ENCODE measurements around the gene CDYL.

CDYL gene

GRCh38 chr6:4780360-4780812 lies 4.2 kb downstream of the CDYL start:
- no peaks in the 10 kb centered on the region for H3K9me3 ChIP-seq (ENCODE audit: control insufficient read depth, low read length)
- H3K79me2 ChIP-seq = peaks cover 33% of the 10 kb centered on the region
- TF ChIP-seq CTCF (IDR thresholded peaks at IDR 0.05) = no peak
- H3K27ac ChIP-seq = no peak overlapping the region
- H3K9ac ChIP-seq = no peak overlapping the region
- no peak overlapping the region for H3K4me3 ChIP-seq (ENCODE audit: low read depth, low read length)
- H3K36me3 ChIP-seq (ENCODE audit: control insufficient read depth, insufficient read depth, low read length) = no peaks in the 10 kb centered on the region
- H2AFZ ChIP-seq = no peak overlapping the region
- peaks cover 7% of the 10 kb centered on the region for H3K4me1 ChIP-seq
- no peaks in the 10 kb centered on the region for H3K27me3 ChIP-seq (ENCODE audit: control insufficient read depth, insufficient read depth, low read length)
- H3K4me2 ChIP-seq (ENCODE audit: low read length) = no peak overlapping the region

- no peak overlapping the region for H3K4me3 ChIP-seq (ENCODE audit: low read depth, low read length)
- H3K27ac ChIP-seq = no peak overlapping the region
- TF ChIP-seq CTCF (IDR thresholded peaks at IDR 0.05) = no peak
- H3K9me3 ChIP-seq (ENCODE audit: control insufficient read depth, low read length) = no peaks in the 10 kb centered on the region
- peaks cover 43% of the 10 kb centered on the region for H3K79me2 ChIP-seq
- no peak overlapping the region for H3K9ac ChIP-seq
- H3K36me3 ChIP-seq (ENCODE audit: control insufficient read depth, insufficient read depth, low read length) = no peaks in the 10 kb centered on the region
- peaks cover 12% of the 10 kb centered on the region for H3K4me1 ChIP-seq
- H3K4me2 ChIP-seq (ENCODE audit: low read length) = no peak overlapping the region
- H2AFZ ChIP-seq = no peak overlapping the region
- no peaks in the 10 kb centered on the region for H3K27me3 ChIP-seq (ENCODE audit: control insufficient read depth, insufficient read depth, low read length)
Observed at GRCh38 chr6:4781426-4781825, 5.2 kb downstream of the CDYL start.

DNA sequence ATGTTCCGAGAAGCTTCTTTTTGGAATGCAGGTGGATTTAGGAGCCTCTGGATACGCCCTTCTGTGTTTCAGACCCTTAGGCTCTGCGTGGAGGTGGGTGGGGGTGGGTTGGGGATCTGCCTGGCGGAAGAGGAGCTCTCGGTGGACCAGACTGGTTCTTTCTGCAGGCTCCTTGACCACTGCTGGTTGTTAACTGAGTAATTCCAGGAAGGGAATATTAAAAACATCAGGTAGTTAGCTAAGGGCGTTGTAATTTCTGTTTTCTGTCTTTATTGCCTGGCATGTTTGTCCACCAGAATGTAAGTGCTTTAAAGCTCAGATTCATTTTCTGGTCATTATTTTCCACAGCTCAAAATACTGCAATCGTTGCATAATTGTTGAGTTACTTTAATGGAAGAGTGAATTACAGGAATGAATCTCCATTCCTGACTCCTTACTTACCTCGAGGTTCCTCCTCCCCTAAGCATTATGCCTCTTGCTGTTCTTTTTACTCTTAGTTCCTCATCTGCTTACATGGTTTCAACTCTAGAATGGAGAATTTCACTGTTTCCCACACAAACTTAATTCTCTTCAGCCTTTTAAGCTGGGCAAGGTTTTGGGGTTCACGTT lies 5.9 kb downstream of the CDYL start:
- Histone ChIP-seq H3K27me3 (ENCODE audit: control insufficient read depth, insufficient read depth, low read length) (no peaks in the 10 kb centered on the region), H3K4me2 (ENCODE audit: low read length) (no peak overlapping the region), H3K79me2 (peaks cover 49% of the 10 kb centered on the region), H2AFZ (no peak overlapping the region), H3K9ac (no peak overlapping the region), H3K36me3 (ENCODE audit: control insufficient read depth, insufficient read depth, low read length) (no peaks in the 10 kb centered on the region), H3K4me3 (ENCODE audit: low read depth, low read length) (no peak overlapping the region), H3K4me1 (peaks cover 12% of the 10 kb centered on the region), H3K9me3 (ENCODE audit: control insufficient read depth, low read length) (no peaks in the 10 kb centered on the region), H3K27ac (no peak overlapping the region)
- no peak for TF ChIP-seq CTCF (IDR thresholded peaks at IDR 0.05)

GRCh38 chr6:4786996-4787395 lies 10.8 kb downstream of the CDYL start:
- no peaks in the 10 kb centered on the region for H3K36me3 ChIP-seq (ENCODE audit: control insufficient read depth, insufficient read depth, low read length)
- H2AFZ ChIP-seq = no peak overlapping the region
- H3K27me3 ChIP-seq (ENCODE audit: control insufficient read depth, insufficient read depth, low read length) = no peaks in the 10 kb centered on the region
- H3K9ac ChIP-seq = no peak overlapping the region
- H3K4me1 ChIP-seq = peaks cover 5% of the 10 kb centered on the region
- no peak overlapping the region for H3K4me2 ChIP-seq (ENCODE audit: low read length)
- no peak for TF ChIP-seq CTCF (IDR thresholded peaks at IDR 0.05)
- no peak overlapping the region for H3K27ac ChIP-seq
- peaks cover 67% of the 10 kb centered on the region for H3K79me2 ChIP-seq
- H3K9me3 ChIP-seq (ENCODE audit: control insufficient read depth, low read length) = no peaks in the 10 kb centered on the region
- H3K4me3 ChIP-seq (ENCODE audit: low read depth, low read length) = no peak overlapping the region

- Histone ChIP-seq H3K79me2 (peaks cover 68% of the 10 kb centered on the region), H3K9ac (no peak overlapping the region), H3K27ac (no peak overlapping the region), H2AFZ (no peak overlapping the region), H3K27me3 (ENCODE audit: control insufficient read depth, insufficient read depth, low read length) (no peaks in the 10 kb centered on the region), H3K9me3 (ENCODE audit: control insufficient read depth, low read length) (no peaks in the 10 kb centered on the region), H3K4me3 (ENCODE audit: low read depth, low read length) (no peak overlapping the region), H3K4me1 (peaks cover 5% of the 10 kb centered on the region), H3K4me2 (ENCODE audit: low read length) (no peak overlapping the region), H3K36me3 (ENCODE audit: control insufficient read depth, insufficient read depth, low read length) (no peaks in the 10 kb centered on the region)
- TF ChIP-seq CTCF (IDR thresholded peaks at IDR 0.05) = no peak
Observed at GRCh38 chr6:4788482-4788881, 12.3 kb downstream of the CDYL start.
